HG03442 (cell line): ENCODE results near the gene FXYD7.
"Not testable (repeated sequence)": the region's sequence is repeated elsewhere in the genome, so short reads cannot be mapped to it uniquely, and the experiment has no call there.

Experiments used
- ATAC-seq: cut with Tn5 transposase; IDR thresholded peaks from one replicate; pipeline ENCODE4 v1.9.1; 2021; ENCODE audit warnings: mild to moderate bottlenecking, moderate library complexity; ENCODE audit not compliant: unreplicated experiment

Gene FXYD7

DNA sequence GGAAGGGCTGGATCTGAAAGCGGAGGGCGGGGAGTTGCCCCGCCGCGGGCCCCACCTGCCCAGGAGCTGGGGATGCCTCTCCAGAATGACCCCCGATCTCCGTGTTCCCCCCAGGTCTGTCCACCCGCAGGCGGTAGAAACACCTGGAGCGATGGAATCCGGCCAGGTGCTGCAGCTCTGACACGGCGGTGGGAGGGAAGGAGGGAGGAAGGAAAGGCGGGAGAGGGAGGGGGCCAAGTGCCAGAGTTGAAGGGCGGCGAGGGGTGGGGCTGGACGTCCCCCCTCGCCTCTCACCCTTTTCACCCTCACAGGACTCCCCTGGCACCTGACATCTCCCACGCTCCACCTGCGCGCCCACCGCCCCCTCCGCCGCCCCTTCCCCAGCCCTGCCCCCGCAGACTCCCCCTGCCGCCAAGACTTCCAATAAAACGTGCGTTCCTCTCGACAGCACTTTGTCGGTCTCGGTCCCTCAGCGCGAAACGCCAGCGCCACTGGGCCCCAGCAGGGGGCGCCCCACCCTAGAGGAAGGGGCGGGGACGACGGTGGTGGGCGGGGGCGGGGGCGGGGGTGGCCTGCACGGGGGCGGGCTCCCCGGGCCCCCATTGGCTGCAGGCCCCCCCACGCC lies 337 bp upstream of the FXYD7 start:
- no peak for ATAC-seq

DNA sequence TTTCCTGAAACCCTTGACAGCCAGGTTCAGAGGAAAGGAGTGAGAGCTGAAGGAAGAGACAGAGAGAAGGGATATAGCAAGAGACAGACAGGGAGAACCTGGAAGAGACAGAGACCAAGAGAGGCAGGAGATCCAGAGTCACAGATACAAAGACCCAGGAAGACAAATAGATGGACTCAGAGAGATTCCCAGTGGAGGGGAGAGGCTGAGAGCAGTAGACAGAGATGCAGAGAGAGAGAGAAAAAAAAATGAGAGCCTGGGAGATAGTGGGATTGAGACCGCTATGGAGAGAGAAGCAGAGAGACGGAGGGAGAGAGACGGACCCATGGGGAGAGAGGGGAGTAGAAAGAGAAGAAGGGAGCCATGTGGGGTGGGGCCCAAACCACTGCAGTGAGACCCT lies 763 bp downstream of the FXYD7 start:
- ATAC-seq, result no peak

GRCh38 chr19:35144259-35144599 lies 1.2 kb downstream of the FXYD7 start:
- ATAC-seq, result no peak

GRCh38 chr19:35144600-35145436 lies 1.8 kb downstream of the FXYD7 start:
- ATAC-seq, result no peak

DNA sequence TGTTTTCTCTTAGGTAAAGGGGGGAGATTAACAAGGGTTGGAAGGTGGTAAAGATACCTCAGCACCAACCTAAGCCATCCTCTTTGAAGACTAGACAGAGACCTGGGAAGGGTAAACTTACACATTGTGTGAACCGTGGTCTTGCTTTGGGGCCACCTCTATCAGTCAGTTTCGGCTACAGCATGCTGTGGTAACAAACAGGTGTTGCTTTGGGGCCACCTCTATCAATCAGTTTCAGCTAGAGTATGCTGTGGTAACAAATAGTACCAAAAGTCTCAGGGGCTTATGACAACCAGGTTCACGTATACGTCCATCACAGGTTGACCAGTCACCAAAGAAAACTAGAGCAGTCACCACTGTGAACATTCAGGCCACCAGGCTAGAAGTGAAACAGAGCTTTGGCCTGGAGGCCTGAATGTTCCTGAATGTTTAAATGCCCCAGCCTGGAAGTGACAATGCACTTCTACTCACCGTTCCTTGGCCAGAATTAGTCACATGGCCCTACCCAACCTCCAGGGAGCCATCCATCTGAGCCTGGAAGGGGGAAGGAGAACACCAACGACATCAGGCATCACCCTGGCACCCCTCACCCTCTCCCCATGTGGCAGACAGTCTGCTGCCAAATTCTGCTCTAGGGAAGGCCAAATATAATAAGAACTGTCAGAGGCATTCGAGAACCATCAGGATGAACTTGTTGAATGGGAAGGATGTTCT lies 3.8 kb downstream of the FXYD7 start:
- no peak for ATAC-seq

GRCh38 chr19:35149463-35149862 lies 6.4 kb downstream of the FXYD7 start:
- ATAC-seq, result no peak

- no peak for ATAC-seq
Measured at GRCh38 chr19:35150445-35150844, 7.4 kb downstream of the FXYD7 start.

DNA sequence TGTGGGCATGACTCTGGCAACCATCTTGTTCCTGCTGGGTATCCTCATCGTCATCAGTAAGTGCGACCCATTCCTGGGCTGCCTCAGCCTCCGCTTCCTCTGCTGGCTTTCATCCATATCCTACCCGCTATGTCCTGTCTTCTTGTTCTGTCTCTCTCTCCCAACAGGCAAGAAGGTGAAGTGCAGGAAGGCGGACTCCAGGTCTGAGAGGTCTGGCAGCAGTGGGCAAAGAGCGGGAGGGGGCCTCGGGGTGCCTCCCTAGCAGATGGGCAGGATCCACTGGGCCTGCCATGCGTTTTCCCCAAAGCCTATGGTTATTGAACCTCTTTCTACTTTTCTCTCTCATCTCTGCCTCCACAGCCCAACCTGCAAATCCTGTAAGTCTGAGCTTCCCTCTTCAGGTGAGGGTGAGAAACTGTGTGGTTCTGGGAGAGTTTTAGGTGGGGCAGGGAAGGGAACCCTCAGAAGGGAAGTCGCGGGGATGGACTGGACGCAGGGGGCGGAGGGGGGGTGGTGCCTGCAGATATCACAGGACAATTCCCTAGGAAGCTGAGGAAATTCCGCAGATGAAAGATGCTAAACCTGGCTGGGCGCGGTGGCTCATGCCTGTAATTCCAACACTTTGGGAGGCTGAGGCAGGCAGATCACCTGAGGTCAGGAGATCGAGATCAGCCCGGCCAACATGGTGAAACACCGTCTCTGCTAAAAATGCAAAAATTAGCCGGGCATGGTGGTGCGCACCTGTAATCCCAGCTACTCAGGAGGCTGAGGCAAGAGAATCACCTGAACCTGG lies 8.4 kb downstream of the FXYD7 start:
- no peak for ATAC-seq

GRCh38 chr19:35153129-35153522 lies 10.1 kb downstream of the FXYD7 start:
- ATAC-seq, result not testable (repeated sequence)

- ATAC-seq, result no peak
Measured at GRCh38 chr19:35153701-35154524, 10.9 kb downstream of the FXYD7 start.

GRCh38 chr19:35154525-35155406 lies 11.7 kb downstream of the FXYD7 start, which contains the start of gene FXYD5:
Gene FXYD5, plus strand, starts transcription at chr19:35154735. Its CDS starts 816 bp downstream, at chr19:35155551.
- no peak for ATAC-seq

DNA sequence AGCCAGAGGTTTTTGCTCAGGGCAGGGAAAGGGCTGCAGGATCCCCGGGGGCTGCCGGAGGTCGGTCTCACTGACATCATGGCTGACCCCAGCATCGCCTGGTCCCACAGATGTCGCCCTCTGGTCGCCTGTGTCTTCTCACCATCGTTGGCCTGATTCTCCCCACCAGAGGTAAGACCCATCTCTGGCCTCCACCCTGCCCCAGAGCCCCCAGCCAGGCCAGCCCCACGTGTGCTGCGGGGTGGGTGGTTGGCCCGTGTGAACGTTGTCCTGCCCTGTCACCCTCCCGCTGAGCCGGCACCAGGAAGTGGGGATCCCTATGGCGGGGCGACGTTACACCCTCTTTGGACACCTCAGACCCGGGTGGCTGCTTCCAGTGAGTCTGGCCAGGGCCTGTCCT lies 12.4 kb downstream of the FXYD7 start:
- no peak for ATAC-seq

GRCh38 chr19:35155981-35156672 lies 13.1 kb downstream of the FXYD7 start:
- ATAC-seq, result no peak

DNA sequence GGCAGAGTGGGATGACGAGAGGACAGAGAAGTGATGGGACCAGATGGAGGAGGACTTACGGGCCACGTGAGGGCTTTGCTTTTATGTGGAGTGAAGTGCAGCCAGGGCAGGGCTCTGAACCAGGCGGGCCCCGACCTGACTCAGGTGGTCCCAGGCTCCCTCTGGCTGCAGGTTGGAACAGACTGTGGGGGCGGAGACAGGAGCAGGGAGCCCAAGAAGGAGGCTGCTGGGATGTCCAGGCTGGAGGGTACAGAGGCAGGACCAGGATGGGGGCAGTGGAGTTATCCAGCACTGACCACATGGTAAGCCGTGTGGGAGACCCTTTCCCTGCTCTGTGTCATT lies 13.6 kb downstream of the FXYD7 start:
- no peak for ATAC-seq

DNA sequence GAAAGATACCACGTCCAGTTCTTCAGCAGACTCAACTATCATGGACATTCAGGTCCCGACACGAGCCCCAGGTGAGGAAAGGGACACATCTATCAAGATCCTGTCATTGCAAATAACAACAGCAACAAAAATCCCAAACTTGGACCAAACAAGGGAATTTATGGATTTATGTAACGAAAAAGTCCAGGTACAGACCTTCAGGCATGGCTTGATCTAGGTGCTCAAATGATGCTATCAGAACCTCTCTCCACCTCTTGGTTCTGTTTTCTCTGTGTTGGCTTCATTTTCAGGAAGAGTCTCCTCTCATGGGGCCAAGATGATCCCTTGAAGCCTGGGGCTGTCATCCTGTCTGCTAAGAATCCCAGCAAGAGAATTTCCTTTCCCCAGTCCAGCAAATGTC lies 14.4 kb downstream of the FXYD7 start:
- ATAC-seq, result no peak

DNA sequence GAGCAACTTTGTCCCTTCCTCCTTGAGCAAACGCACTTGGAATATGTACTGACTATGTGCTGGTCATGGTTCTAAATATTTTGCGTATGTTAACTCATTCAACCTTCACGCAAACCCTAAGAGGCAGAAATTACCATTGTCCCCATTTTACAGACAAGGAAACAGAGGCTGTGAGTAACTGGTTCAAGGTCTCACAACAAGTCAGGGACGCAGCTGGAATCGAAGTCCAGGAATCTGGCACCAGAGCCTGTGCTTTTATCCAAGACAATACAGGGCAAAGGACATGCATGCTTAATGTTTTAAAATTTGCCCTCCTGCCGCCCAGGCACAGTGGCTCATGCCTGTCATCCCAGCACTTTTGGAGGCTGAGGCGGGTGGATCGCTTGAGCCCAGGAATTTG lies 16.6 kb downstream of the FXYD7 start:
- no peak for ATAC-seq

- ATAC-seq, result no peak
Measured at GRCh38 chr19:35160629-35161433, 17.8 kb downstream of the FXYD7 start.

DNA sequence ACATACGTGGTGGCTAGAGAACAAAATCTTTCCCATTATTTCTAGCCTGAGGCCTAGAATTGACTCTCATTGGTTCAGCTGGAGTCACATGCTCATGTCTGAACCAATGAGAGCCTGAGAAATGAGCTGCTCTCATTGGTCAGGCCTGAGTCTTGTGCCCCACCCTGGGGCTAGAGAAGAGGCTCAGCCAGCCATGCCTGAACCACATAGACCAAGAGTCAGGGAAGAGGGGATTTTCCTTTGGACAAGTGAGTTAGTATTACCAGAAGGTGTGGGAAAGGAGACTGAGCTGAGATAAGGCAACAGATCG lies 18.3 kb downstream of the FXYD7 start:
- no peak for ATAC-seq
